Measurements from ENCODE around the gene PLCB4.

DNA sequence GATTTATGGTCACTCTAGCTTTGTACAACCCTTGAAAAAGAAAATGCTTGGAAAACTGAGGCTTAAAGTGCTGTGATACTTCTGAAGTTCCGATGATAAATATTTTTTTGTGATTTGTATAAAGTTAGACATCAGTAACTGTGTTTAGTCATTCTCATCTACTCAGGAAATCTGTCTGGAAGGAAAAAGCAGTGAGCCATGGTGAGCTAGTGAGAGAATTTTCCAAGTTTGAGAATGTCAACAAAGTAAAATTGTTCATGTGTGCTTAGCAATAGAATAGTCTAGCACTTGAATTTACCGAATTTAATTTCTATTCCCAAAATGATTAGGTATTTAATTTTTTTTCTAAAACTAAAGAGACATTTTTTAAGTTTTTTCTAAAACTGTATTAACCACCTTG is 41.3 kb upstream of the PLCB4 start:
- TF ChIP-seq, protein P1, sequence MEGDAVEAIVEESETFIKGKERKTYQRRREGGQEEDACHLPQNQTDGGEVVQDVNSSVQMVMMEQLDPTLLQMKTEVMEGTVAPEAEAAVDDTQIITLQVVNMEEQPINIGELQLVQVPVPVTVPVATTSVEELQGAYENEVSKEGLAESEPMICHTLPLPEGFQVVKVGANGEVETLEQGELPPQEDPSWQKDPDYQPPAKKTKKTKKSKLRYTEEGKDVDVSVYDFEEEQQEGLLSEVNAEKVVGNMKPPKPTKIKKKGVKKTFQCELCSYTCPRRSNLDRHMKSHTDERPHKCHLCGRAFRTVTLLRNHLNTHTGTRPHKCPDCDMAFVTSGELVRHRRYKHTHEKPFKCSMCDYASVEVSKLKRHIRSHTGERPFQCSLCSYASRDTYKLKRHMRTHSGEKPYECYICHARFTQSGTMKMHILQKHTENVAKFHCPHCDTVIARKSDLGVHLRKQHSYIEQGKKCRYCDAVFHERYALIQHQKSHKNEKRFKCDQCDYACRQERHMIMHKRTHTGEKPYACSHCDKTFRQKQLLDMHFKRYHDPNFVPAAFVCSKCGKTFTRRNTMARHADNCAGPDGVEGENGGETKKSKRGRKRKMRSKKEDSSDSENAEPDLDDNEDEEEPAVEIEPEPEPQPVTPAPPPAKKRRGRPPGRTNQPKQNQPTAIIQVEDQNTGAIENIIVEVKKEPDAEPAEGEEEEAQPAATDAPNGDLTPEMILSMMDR (IDR thresholded peaks at IDR 0.05) = no peak
- TF ChIP-seq POLR2A (IDR thresholded peaks at IDR 0.05; ENCODE audit: low read depth) (no peak), POLR2AphosphoS5 (IDR thresholded peaks at IDR 0.05) (no peak), EP300 (IDR thresholded peaks at IDR 0.05) (no peak)
